Central memory CD8-positive, alpha-beta T cell (primary cell): ENCODE measurements around the gene FRAS1.

ENCODE experiments used
- ATAC-seq: fragments of 150-1000 bp; cut with Tn5 transposase; replicated peaks from 2 replicates; pipeline ENCODE4 v1.10.0; 2022; ENCODE audit warnings: mild to moderate bottlenecking, moderate FRiP score, moderate number of reproducible peaks; ENCODE audit not compliant: poor library complexity, severe bottlenecking; ENCODE audit errors: extremely low read depth
- DNase-seq, 2 donors: peaks; one replicate each; pipeline ENCODE4 v3.0.0; 2021; ENCODE audit warnings: low spot score in 2 of 2
- H3K27ac Mint-ChIP-seq: one replicate; pipeline ENCODE4 v1.8.0; 2022; ENCODE audit warnings: low read depth, mild to moderate bottlenecking, moderate library complexity, mixed read lengths
- H3K27me3 Mint-ChIP-seq: one replicate; pipeline ENCODE4 v1.8.0; 2022; ENCODE audit warnings: mixed read lengths
- H3K36me3 Mint-ChIP-seq: one replicate; pipeline ENCODE4 v1.8.0; 2022; ENCODE audit warnings: mild to moderate bottlenecking, moderate library complexity, mixed read lengths; ENCODE audit not compliant: insufficient read depth
- H3K4me1 Mint-ChIP-seq: one replicate; pipeline ENCODE4 v1.8.0; 2022; ENCODE audit warnings: mixed read lengths
- H3K4me3 Mint-ChIP-seq: one replicate; pipeline ENCODE4 v1.8.0; 2022; ENCODE audit warnings: mild to moderate bottlenecking, moderate library complexity, mixed read lengths
- H3K9me3 Mint-ChIP-seq: one replicate; pipeline ENCODE4 v1.8.0; 2022; ENCODE audit warnings: mixed read lengths

FRAS1 gene

DNA sequence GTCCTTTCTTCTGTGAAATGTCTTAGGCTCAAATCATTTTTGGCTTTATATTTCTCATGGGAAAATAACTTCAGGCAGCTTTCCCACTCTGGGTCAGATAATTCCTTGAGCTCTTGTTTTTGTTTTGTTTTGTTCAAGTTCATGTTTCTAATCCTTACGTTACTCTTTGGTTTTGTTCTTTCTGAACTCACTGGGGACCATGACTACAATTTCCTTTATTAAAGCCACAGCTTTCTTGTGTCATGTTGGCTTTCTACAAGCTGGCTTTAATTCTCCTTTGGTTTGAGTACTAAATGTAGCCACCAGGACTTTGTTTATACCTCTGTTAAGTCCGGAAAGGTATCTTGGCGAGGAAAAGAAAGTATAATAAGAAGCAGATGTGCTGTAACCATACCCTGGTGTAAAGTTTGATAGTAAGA lies 463.7 kb downstream of the FRAS1 start:
- H3K4me1 Mint-ChIP-seq, result no peaks in the 10 kb centered on the region
- no peak for ATAC-seq
- no peak overlapping the region for H3K4me3 Mint-ChIP-seq
- no peak for DNase-seq
- H3K27me3 Mint-ChIP-seq, result peaks cover 39% of the 10 kb centered on the region
- H3K27ac Mint-ChIP-seq, result no peak overlapping the region
- no peaks in the 10 kb centered on the region for H3K36me3 Mint-ChIP-seq
- no peaks in the 10 kb centered on the region for H3K9me3 Mint-ChIP-seq

DNA sequence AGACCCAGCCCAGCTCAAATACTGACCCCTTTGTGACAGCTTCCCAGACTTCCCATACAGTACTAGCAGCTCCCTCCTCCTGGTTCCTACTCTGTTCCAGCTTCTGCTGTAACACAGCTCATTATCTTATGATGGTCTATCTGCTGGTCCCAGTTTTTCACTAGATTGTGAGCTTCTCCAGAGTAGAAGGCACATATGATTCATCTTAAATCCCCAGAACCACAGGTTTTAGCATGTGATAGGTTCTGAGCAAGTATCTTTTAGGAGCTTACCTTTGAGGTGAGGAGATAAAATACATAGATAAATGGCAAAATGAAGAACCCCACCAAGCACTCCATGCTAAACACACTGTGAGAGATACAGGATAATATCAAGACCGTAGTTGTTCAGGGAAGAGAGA lies 466.9 kb downstream of the FRAS1 start:
- Mint-ChIP-seq H3K27me3 (peaks cover 26% of the 10 kb centered on the region), H3K4me1 (no peaks in the 10 kb centered on the region), H3K36me3 (no peaks in the 10 kb centered on the region), H3K9me3 (no peaks in the 10 kb centered on the region), H3K27ac (no peak overlapping the region), H3K4me3 (no peak overlapping the region)
- no peak for ATAC-seq
- no peak for DNase-seq

DNA sequence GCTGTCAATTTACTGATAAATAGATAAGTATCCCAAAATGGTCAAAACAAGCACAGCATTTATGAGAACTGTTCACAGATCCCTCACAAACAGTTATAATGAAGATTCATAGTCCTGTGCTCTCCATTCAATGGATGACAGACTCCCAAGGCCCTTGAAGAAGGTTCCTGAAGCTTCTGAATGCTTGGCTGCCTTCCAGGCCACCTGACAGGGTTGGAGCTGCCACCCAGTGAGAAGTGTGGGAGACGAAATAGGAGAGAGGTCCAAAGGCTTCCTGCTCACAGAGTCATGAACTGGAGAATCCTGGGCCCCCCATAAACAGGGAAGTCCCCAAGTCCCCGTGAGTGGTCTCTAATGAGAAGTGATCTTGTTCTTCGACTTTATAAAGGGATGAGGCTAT lies 468.4 kb downstream of the FRAS1 start:
- Mint-ChIP-seq H3K4me3 (no peak overlapping the region), H3K4me1 (no peaks in the 10 kb centered on the region), H3K27ac (no peak overlapping the region), H3K27me3 (peaks cover 17% of the 10 kb centered on the region), H3K9me3 (no peaks in the 10 kb centered on the region), H3K36me3 (no peaks in the 10 kb centered on the region)
- ATAC-seq (no peak), DNase-seq (no peak)

DNA sequence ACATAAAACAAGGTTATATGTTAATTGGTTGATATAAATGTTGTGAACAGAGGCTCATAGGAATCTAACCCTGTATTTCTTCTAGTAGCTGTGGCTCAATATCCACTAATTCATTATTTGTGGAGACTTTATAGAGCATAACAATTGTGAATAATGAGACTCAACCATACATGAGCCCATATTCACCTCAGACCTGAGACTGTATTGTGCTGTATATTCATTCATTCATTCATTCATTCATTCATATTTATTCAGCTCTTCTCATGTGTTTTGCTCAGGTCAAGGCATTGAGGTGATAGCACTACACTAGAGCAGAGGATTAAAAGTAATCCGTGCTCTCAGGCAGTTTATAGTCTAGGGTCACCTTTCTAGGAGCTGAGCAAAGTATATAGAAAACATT lies 470.0 kb downstream of the FRAS1 start:
- ATAC-seq, result no peak
- Mint-ChIP-seq H3K4me3 (no peak overlapping the region), H3K27me3 (peaks cover 16% of the 10 kb centered on the region), H3K9me3 (no peaks in the 10 kb centered on the region), H3K4me1 (no peaks in the 10 kb centered on the region), H3K36me3 (no peaks in the 10 kb centered on the region), H3K27ac (no peak overlapping the region)
- no peak for DNase-seq

DNA sequence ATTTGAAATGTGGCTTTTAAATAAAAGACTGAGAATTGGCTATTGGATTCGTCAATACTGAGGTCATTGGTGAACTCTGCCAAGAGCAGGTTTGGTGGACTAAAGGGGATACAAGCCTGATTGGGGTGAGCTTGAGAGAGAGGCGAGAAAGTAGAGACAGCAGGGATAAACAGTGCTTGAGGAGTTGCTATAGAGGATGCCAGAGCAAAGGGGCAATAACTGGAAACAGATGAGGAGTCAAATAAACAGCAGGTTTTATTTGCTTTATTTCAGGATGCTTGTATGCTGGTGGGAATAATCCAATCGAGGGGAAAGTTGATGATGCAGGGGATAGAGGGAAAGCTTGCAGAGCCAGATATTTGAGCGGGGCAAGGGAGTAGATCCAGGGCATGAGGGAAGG lies 470.4 kb downstream of the FRAS1 start:
- no peaks in the 10 kb centered on the region for H3K4me1 Mint-ChIP-seq
- ATAC-seq (no peak), DNase-seq (no peak)
- H3K36me3 Mint-ChIP-seq, result no peaks in the 10 kb centered on the region
- H3K9me3 Mint-ChIP-seq, result no peaks in the 10 kb centered on the region
- no peak overlapping the region for H3K27ac Mint-ChIP-seq
- peaks cover 16% of the 10 kb centered on the region for H3K27me3 Mint-ChIP-seq
- no peak overlapping the region for H3K4me3 Mint-ChIP-seq

DNA sequence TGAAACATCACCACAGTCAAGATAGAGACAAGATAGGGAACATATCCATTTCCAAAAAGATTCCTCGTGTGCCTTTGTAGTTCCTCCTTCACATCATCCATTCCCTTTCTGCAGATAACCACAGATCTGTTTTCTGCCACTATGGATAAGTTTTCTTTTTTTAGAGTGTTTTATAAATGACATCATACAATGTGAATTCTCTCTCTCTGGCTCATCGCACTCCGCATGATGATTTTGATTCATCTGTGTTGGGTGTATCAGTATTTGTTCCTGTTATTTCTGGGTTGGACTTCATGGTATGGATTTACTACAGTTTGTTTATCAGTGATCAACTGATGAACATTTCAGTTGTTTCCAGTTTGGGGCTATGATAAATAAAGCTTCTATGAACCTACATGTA lies 471.2 kb downstream of the FRAS1 start:
- Mint-ChIP-seq H3K27ac (no peak overlapping the region), H3K4me3 (no peak overlapping the region), H3K9me3 (no peaks in the 10 kb centered on the region), H3K27me3 (peaks cover 16% of the 10 kb centered on the region), H3K4me1 (no peaks in the 10 kb centered on the region), H3K36me3 (no peaks in the 10 kb centered on the region)
- no peak for DNase-seq
- no peak for ATAC-seq

DNA sequence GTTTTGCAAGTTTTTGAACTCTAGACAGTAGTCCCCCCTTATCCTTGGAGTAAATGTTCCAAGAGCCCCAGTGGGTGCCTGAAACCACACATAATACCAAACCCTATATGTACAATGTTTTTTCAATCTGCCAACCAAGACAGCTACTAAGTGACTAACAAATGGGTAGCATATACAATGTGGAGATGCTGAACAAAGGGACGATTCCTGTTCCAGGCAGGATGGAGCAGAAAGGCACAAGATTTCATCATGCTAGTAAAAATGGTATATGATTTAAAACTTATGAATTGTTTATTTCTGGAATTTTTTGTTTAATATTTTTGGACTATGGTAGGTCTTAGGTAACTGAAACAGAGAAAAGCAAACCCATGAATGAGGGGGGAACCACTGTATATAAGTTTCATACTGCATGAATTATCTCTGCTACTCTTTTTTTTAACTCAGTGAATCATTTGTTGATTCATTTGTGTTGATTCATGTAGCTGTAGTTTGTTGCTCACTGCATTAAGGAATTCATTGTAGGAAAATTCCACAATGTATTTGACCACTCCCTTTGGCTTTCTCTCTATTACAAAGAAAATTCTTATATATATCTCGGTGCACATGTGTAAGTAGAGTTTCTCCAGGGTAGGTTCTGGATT lies 472.6 kb downstream of the FRAS1 start:
- ATAC-seq (no peak), DNase-seq (no peak)
- Mint-ChIP-seq H3K4me3 (no peak overlapping the region), H3K27me3 (peaks cover 4% of the 10 kb centered on the region), H3K36me3 (no peaks in the 10 kb centered on the region), H3K4me1 (no peaks in the 10 kb centered on the region), H3K9me3 (no peaks in the 10 kb centered on the region), H3K27ac (no peak overlapping the region)

DNA sequence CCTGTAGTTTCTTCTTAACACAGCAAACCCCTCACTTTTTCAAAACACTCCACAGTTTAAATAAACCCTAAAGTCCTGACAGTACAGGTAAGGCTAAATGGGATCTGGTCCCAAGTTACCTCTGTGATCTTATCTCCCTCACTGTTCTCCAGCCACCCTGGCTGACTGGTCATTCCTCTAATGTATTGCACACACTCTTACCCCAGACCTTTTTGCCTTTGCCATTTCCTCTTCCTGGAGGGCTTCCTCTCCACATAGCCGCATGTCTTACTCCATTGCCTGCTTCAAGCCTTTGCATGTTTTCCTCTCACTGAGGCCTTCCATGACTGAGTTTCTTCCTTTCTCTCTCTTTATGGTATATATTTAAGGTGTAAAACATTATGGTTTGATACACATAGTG lies 474.9 kb downstream of the FRAS1 start:
- no peaks in the 10 kb centered on the region for H3K4me1 Mint-ChIP-seq
- ATAC-seq (no peak), DNase-seq (no peak)
- H3K9me3 Mint-ChIP-seq, result no peaks in the 10 kb centered on the region
- no peak overlapping the region for H3K4me3 Mint-ChIP-seq
- no peaks in the 10 kb centered on the region for H3K36me3 Mint-ChIP-seq
- H3K27ac Mint-ChIP-seq, result no peak overlapping the region
- peaks cover 15% of the 10 kb centered on the region for H3K27me3 Mint-ChIP-seq

DNA sequence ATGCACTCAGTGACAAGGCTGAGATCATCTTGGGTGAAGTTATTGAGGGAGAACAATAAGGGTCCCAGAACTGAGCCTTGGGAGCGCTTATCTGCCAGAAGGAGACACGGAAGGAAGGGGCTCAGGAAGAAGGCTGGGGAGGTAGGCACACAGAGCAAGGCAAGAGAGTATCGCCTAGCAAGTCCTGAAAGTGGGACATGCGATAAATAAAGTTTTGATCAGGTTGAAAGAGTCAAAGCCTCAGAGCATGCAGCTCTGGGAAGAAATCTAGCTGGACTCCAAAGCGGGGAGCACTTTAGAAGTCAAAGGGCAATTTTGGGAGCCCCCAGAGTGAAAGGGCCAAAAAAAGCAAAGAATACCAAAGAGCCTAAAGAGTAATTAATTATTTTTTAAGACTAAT lies 476.7 kb downstream of the FRAS1 start:
- Mint-ChIP-seq H3K9me3 (no peaks in the 10 kb centered on the region), H3K4me1 (no peaks in the 10 kb centered on the region), H3K27me3 (peaks cover 15% of the 10 kb centered on the region), H3K4me3 (no peak overlapping the region), H3K36me3 (no peaks in the 10 kb centered on the region), H3K27ac (no peak overlapping the region)
- no peak for DNase-seq
- ATAC-seq, result no peak

DNA sequence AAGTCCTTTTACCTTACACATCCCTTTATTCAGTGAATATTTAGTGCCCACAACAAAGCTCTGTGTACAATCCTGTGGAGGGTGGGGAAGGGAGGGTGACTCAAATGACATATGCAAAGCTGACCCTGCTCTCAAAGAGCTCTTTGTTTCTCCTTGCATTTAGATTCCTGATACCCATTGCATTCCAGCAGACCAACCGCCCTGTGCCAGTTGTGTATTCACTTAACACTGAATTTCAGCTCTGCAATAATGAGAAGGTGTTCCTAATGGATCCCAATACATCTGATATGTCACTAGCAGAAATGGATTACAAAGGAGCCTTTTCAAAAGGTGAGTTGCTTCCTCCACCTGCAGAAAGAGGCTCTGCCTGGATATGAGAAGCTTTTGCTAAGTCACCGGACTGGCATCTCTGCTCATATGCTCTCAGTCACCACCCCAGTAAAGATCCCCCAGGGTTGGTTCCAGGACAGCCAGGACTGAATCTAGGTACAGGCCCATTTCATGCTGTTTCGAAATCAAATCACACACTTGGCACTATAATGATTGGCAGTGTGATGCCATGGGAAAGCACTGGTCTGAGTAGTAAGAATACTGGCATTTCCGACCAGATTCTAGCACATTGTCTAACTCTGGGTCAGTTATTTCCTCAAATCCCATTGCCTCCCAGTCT lies 477.3 kb downstream of the FRAS1 start:
- no peak for DNase-seq
- H3K27ac Mint-ChIP-seq, result no peak overlapping the region
- ATAC-seq, result no peak

DNA sequence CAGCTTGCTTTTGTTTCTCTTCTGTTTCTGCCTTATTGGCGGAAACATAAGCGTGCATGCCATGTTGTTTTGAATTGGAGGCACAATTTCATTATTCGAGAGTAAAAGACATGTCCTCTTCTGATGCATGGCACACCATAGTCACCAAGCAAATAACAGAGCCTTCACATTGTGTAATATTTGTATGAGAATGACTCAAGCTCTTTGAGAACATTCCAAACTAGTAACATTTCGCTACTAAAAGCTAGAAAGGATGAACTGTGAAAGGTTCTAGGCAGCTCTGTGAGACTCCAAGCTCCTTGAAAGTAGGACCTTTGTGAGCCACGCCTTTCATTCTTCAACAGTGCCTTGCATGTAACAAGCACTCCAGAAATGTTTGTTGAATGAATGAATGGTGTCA lies 485.2 kb downstream of the FRAS1 start:
- ATAC-seq (no peak), DNase-seq (no peak)
- no peaks in the 10 kb centered on the region for H3K9me3 Mint-ChIP-seq
- peaks cover 18% of the 10 kb centered on the region for H3K27me3 Mint-ChIP-seq
- H3K36me3 Mint-ChIP-seq, result no peaks in the 10 kb centered on the region
- H3K4me1 Mint-ChIP-seq, result no peaks in the 10 kb centered on the region
- H3K27ac Mint-ChIP-seq, result no peak overlapping the region
- H3K4me3 Mint-ChIP-seq, result no peak overlapping the region

More for the DNA sequence above, 477.3 kb downstream of the FRAS1 start:
- no peaks in the 10 kb centered on the region for H3K9me3 Mint-ChIP-seq
- no peaks in the 10 kb centered on the region for H3K36me3 Mint-ChIP-seq
- no peak overlapping the region for H3K4me3 Mint-ChIP-seq
- H3K27me3 Mint-ChIP-seq, result peaks cover 15% of the 10 kb centered on the region
- no peaks in the 10 kb centered on the region for H3K4me1 Mint-ChIP-seq

DNA sequence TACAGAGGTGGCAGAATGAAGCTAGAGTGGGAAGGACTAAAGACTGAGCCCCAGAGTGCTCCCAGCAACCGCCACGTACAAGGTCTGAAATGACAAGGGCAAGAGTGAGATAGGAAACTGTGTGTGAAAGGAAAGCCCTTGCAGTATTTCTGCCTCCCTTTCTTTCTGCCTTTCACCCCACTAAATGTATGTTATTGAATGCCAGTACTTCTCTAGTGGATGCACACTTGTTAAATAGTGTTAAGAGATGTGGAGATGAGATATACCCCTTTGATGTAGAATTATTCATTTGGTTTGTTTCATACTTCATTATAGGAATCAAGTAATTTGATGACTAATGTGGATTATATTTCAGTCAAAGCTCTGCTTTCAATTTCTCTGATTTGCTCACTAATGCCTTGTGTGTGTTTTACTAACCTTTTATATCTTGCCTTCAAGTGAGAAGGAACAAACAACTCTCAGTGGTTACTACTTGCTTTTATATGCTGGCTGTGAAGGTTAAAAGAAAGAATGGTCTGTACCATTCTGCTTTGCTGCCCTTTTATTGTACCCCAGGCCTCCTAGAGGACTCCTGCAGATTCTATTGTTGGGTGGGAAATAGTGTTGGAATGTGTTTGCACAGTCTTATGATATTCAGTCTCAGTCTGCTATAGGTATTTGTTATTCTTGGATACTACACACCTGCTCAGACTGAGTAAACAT lies 486.5 kb downstream of the FRAS1 start:
- Mint-ChIP-seq H3K36me3 (no peaks in the 10 kb centered on the region), H3K27me3 (peaks cover 18% of the 10 kb centered on the region), H3K4me3 (no peak overlapping the region), H3K27ac (no peak overlapping the region), H3K9me3 (no peaks in the 10 kb centered on the region), H3K4me1 (no peaks in the 10 kb centered on the region)
- no peak for ATAC-seq
- no peak for DNase-seq

DNA sequence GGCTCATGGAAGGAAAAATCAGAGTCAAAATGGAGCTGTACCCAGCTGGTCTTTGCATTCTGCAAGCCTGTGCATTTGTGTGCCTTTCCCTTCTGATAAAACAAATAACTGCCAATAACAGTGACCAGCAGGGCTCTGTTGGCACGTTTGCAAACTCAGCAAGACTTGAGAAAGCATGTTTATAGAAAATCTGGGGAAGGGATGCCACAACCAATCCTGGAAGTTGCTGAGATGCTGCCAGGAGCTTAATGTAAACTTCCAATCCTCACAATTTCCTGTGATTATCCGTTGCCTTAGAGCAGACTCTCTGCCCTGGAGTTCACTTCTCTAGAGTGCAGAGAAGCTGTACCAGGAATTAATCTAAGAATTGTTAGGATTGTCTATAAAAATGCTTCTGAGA lies 487.6 kb downstream of the FRAS1 start:
- H3K27ac Mint-ChIP-seq, result no peak overlapping the region
- no peaks in the 10 kb centered on the region for H3K36me3 Mint-ChIP-seq
- no peaks in the 10 kb centered on the region for H3K9me3 Mint-ChIP-seq
- no peak overlapping the region for H3K4me3 Mint-ChIP-seq
- H3K27me3 Mint-ChIP-seq, result peaks cover 19% of the 10 kb centered on the region
- DNase-seq (no peak), ATAC-seq (no peak)
- no peaks in the 10 kb centered on the region for H3K4me1 Mint-ChIP-seq
